Keratinocyte (primary cell): ENCODE measurements around the gene RTL1. TPM values are rescaled to one million over a fixed set of nuclear protein-coding genes. Genes with fewer than 3 reads are reported as not detected.

ENCODE experiments used
- DNase-seq: peaks from one replicate; pipeline ENCODE4 v3.0.0-alpha.2; 2011; ENCODE audit warnings: low read depth, missing footprints, low spot score
- FAIRE-seq: peaks from 2 replicates; lab custom pipeline; 2011; peaks lifted over from hg19 to GRCh38; lab: Jason Lieb, UNC
- H2AFZ ChIP-seq: 2 replicates; pipeline ENCODE4 v1.6.0; 2012; ENCODE audit warnings: low read length, control low read depth, inconsistent platforms; ENCODE audit not compliant: control insufficient read depth
- H3K27ac ChIP-seq: 2 replicates; pipeline ENCODE4 v1.5.1; 2011; ENCODE audit warnings: low read length; ENCODE audit not compliant: control insufficient read depth, insufficient read depth
- H3K27me3 ChIP-seq: 3 replicates; pipeline ENCODE4 v1.6.0; 2011; ENCODE audit warnings: low read length; ENCODE audit not compliant: control insufficient read depth, insufficient read depth; ENCODE audit errors: extremely low read depth
- H3K36me3 ChIP-seq, 2 experiments: 2 replicates in 1 of 2; 3 replicates in 1 of 2; pipeline ENCODE4 v1.5.1; 2011; ENCODE audit warnings: low read length in 2 of 2, mild to moderate bottlenecking in 1 of 2; ENCODE audit not compliant: control insufficient read depth in 2 of 2, insufficient read depth in 2 of 2; ENCODE audit errors: extremely low read depth in 1 of 2
- H3K4me1 ChIP-seq: 3 replicates; pipeline ENCODE4 v1.5.1; 2011; ENCODE audit warnings: low read length; ENCODE audit not compliant: control insufficient read depth, insufficient read depth; ENCODE audit errors: extremely low read depth
- H3K4me2 ChIP-seq: 3 replicates; pipeline ENCODE4 v1.6.0; 2011; ENCODE audit warnings: low read depth, low read length; ENCODE audit not compliant: control insufficient read depth, insufficient read depth; ENCODE audit errors: extremely low read depth
- H3K4me3 ChIP-seq, 3 experiments: fragments of 200-600 bp in 1 of 3; sonication (generic) in 1 of 3; 2 replicates in 2 of 3; 3 replicates in 1 of 3; pipeline ENCODE4 v1.5.1; 2011 to 2016; ENCODE audit warnings: low read length in 3 of 3, mild to moderate bottlenecking in 3 of 3, control low read depth in 2 of 3, inconsistent platforms in 1 of 3, low read depth in 1 of 3, mixed read lengths in 1 of 3, mixed run types in 1 of 3, moderate library complexity in 1 of 3; ENCODE audit not compliant: control insufficient read depth in 2 of 3, insufficient read depth in 2 of 3; ENCODE audit errors: extremely low read depth in 1 of 3
- H3K79me2 ChIP-seq: 2 replicates; pipeline ENCODE4 v1.6.0; 2012; ENCODE audit warnings: low read length; ENCODE audit not compliant: control insufficient read depth, insufficient read depth
- H3K9ac ChIP-seq: 3 replicates; pipeline ENCODE4 v1.6.0; 2011; ENCODE audit warnings: low read length; ENCODE audit not compliant: control insufficient read depth, insufficient read depth; ENCODE audit errors: extremely low read depth
- H3K9me1 ChIP-seq: 3 replicates; pipeline ENCODE4 v1.6.0; 2011; ENCODE audit warnings: low read length; ENCODE audit not compliant: control insufficient read depth, insufficient read depth; ENCODE audit errors: extremely low read depth
- H3K9me3 ChIP-seq: 2 replicates; pipeline ENCODE4 v1.5.1; 2012; ENCODE audit warnings: low read depth, low read length; ENCODE audit not compliant: control insufficient read depth
- H4K20me1 ChIP-seq: 3 replicates; pipeline ENCODE4 v1.6.0; 2011; ENCODE audit warnings: low read length; ENCODE audit not compliant: control insufficient read depth, insufficient read depth; ENCODE audit errors: extremely low read depth
- CTCF ChIP-seq, 3 experiments: IDR thresholded peaks in 1 of 3; conservative IDR thresholded peaks in 1 of 3; optimal IDR thresholded peaks in 1 of 3; 2 replicates in 2 of 3; 3 replicates in 1 of 3; pipeline versions ENCODE3 to v1.5.1; 2011; ENCODE audit warnings: low read length in 3 of 3, mild to moderate bottlenecking in 3 of 3, moderate library complexity in 2 of 3, control low read depth in 1 of 3, inconsistent platforms in 1 of 3; ENCODE audit not compliant: insufficient read depth in 2 of 3; ENCODE audit errors: extremely low read depth in 1 of 3
- EZH2 ChIP-seq: IDR thresholded peaks from one replicate; pipeline ENCODE4 v1.6.1; 2012; ENCODE audit warnings: inconsistent platforms, mild to moderate bottlenecking, low read length, moderate library complexity
- dilution Hi-C: fragments of 300-500 bp; cut with MboI; formaldehyde crosslinking; loops from one replicate; pipeline ENCODE4 v1.7.0; 2020; ENCODE audit warnings: low sequenced_read_pairs; ENCODE audit not compliant: extremely low pct_ligation_motif_present
- polyA plus RNA-seq, 5 experiments: library from polyadenylated mRNA; depleted of rRNA in 3 of 5; stranded (reverse) in 3 of 5; stranded (forward) in 1 of 5; unstranded in 1 of 5; fragments of >200 nt; gene quantifications; 1 replicate in 1 of 5; 2 replicates in 3 of 5; 3 replicates in 1 of 5; pipeline versions ENCODE4 v1.2.1 to v1.2.3, GENCODE V29; 2011 to 2012; ENCODE audit warnings: missing spikeins in 2 of 5, low read depth in 1 of 5, low replicate concordance in 1 of 5

RTL1 gene
- polyA plus RNA-seq, 1 donor (not counting 4 experiments of a cell fraction or from before 2014, with no cell fraction given): not detected

GRCh38 chr14:100879782-100880181 lies 23.7 kb downstream of the RTL1 start:
- Histone ChIP-seq H3K9ac (no peak overlapping the region), H3K4me3 (no peak overlapping the region), H4K20me1 (no peaks in the 10 kb centered on the region), H3K27ac (no peak overlapping the region), H3K27me3 (no peaks in the 10 kb centered on the region), H3K36me3 (no peaks in the 10 kb centered on the region), H3K9me1 (no peaks in the 10 kb centered on the region), H3K4me2 (no peak overlapping the region), H3K79me2 (no peaks in the 10 kb centered on the region), H3K9me3 (peaks cover 15% of the 10 kb centered on the region), H3K4me1 (no peaks in the 10 kb centered on the region), H2AFZ (no peak overlapping the region)
- dilution Hi-C loops: no loop called here
- no peak for TF ChIP-seq CTCF (optimal IDR thresholded peaks at IDR 0.05 in 1 of 3, IDR thresholded peaks at IDR 0.05 in 1 of 3, conservative IDR thresholded peaks at IDR 0.05 in 1 of 3; ENCODE audit: extremely low read depth in 1 of 3, insufficient read depth in 2 of 3, low read length in 3 of 3)
- no peak for TF ChIP-seq EZH2
- FAIRE-seq (no peak), DNase-seq (no peak)

- H3K27ac ChIP-seq: no peak overlapping the region
- H3K27me3 ChIP-seq: no peaks in the 10 kb centered on the region
- H3K4me3 ChIP-seq: no peak overlapping the region
- no peaks in the 10 kb centered on the region for H3K79me2 ChIP-seq
- no peak overlapping the region for H3K4me2 ChIP-seq
- H3K4me1 ChIP-seq: no peaks in the 10 kb centered on the region
- peaks cover 15% of the 10 kb centered on the region for H3K9me3 ChIP-seq
- no peak overlapping the region for H3K9ac ChIP-seq
- no peaks in the 10 kb centered on the region for H3K9me1 ChIP-seq
- dilution Hi-C loops: no loop called here
- FAIRE-seq (no peak), DNase-seq (no peak)
- no peak overlapping the region for H2AFZ ChIP-seq
- TF ChIP-seq EZH2 (no peak), CTCF (optimal IDR thresholded peaks at IDR 0.05 in 1 of 3, IDR thresholded peaks at IDR 0.05 in 1 of 3, conservative IDR thresholded peaks at IDR 0.05 in 1 of 3; ENCODE audit: extremely low read depth in 1 of 3, insufficient read depth in 2 of 3, low read length in 3 of 3) (no peak)
- H4K20me1 ChIP-seq: no peaks in the 10 kb centered on the region
- no peaks in the 10 kb centered on the region for H3K36me3 ChIP-seq
Observed at GRCh38 chr14:100879194-100879593, 24.3 kb downstream of the RTL1 start.
